Measurements from ENCODE around the gene INTS1. TPM values are rescaled to one million over a fixed set of nuclear protein-coding genes. Genes with fewer than 3 reads are reported as not detected.

Gene INTS1
- total RNA-seq, 1 donor from 2014 or later, result 81.9 TPM

DNA sequence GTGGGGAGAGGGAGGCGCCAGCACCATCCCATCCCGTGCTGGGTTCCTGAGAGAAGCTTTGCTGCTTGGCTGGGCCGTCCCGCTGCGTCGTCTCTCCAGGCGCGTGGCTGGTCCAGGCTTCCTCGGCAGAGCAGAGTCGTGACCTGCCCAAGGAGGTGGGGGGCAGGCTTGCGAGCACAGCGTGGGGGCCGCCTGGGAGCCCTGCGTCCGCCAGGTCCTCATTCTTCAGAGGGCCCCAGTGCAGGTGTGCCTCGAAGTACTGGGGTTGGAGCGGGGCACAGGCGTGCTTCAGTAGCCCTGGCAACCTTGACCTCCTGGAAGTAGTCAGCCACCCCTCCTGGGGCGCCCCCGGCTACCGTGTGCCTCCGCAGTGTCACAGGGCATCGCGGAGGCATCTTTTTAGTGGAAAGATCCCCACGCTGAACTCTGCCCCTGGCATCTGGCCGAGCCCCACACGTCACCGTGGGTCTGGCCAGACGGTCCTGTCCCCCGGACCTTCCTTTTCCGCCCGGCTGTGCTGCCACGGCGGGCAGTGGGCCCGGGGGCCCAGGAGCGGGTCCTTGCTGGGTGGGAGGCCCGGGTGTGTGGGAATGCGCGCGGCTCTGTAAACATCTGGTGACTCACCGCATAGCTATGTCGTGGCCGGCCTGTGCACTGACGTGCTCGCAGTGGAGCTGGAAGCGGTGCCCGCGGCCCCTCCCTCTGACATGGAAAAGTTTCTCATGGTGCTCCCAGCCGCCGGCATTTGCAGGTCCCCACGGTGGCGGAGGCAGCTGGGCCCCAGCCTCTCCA lies 32.8 kb upstream of the INTS1 start:
- H2AFZ ChIP-seq (ENCODE audit: low read depth, low read length), result no peak overlapping the region
- Mint-ChIP-seq H3K27ac (ENCODE audit: unreplicated experiment) (peak overlapping the region; percentile 88), H3K9me3 (ENCODE audit: unreplicated experiment) (no peaks in the 10 kb centered on the region), H3K36me3 (ENCODE audit: low read depth, unreplicated experiment) (peaks cover 4% of the 10 kb centered on the region), H3K27me3 (ENCODE audit: low read depth, unreplicated experiment) (no peaks in the 10 kb centered on the region), H3K4me1 (ENCODE audit: low read depth, unreplicated experiment) (peaks cover 33% of the 10 kb centered on the region), H3K4me3 (ENCODE audit: unreplicated experiment) (peak overlapping the region; percentile 40)
- no peaks in the 10 kb centered on the region for H3K36me3 ChIP-seq (ENCODE audit: insufficient read depth, low read length)
- DNase-seq (ENCODE audit: low read depth) (peak; percentile 97), FAIRE-seq (no peak)
- H3K27ac ChIP-seq (ENCODE audit: low read depth, low read length), result peak overlapping the region; percentile 100
- H3K79me2 ChIP-seq (ENCODE audit: insufficient read depth, low read length), result peaks cover 79% of the 10 kb centered on the region
- H3K9ac ChIP-seq (ENCODE audit: low read length), result peak overlapping the region; percentile 100
- peaks cover 62% of the 10 kb centered on the region for H3K4me1 ChIP-seq (ENCODE audit: insufficient read depth, low read length)
- no peaks in the 10 kb centered on the region for H3K27me3 ChIP-seq (ENCODE audit: insufficient read depth, low read length)
- peak overlapping the region; percentile 60 for H3K4me3 ChIP-seq (ENCODE audit: insufficient read depth, low read depth, low read length)
- H3K4me2 ChIP-seq (ENCODE audit: low read length), result peak overlapping the region; percentile 97
- peaks cover 20% of the 10 kb centered on the region for H4K20me1 ChIP-seq (ENCODE audit: insufficient read depth, low read length)
- TF ChIP-seq, protein P1, sequence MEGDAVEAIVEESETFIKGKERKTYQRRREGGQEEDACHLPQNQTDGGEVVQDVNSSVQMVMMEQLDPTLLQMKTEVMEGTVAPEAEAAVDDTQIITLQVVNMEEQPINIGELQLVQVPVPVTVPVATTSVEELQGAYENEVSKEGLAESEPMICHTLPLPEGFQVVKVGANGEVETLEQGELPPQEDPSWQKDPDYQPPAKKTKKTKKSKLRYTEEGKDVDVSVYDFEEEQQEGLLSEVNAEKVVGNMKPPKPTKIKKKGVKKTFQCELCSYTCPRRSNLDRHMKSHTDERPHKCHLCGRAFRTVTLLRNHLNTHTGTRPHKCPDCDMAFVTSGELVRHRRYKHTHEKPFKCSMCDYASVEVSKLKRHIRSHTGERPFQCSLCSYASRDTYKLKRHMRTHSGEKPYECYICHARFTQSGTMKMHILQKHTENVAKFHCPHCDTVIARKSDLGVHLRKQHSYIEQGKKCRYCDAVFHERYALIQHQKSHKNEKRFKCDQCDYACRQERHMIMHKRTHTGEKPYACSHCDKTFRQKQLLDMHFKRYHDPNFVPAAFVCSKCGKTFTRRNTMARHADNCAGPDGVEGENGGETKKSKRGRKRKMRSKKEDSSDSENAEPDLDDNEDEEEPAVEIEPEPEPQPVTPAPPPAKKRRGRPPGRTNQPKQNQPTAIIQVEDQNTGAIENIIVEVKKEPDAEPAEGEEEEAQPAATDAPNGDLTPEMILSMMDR (IDR thresholded peaks at IDR 0.05; ENCODE audit: insufficient read depth, low read depth, low read length), result no peak
- no peak for TF ChIP-seq EZH2 (IDR thresholded peaks at IDR 0.05; ENCODE audit: insufficient read depth, low read length)
- H3K9me3 ChIP-seq (ENCODE audit: insufficient read depth, low read depth, low read length), result no peaks in the 10 kb centered on the region

DNA sequence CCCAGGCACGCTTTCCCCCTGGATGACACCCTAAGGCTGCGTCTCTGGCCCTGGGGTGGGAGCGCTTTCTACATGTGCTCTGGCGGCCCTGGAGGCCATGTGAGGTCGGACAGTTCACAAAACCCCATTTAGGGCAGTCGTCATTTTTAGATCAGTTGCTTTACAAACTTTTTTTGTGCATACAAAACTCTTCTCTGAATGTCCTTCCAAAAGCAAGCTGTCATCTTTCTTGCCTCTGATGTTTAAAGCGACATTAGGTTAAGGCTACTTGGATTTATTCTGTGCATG lies 32.2 kb upstream of the INTS1 start:
- no peak for FAIRE-seq
- H3K9me3 Mint-ChIP-seq (ENCODE audit: unreplicated experiment), result no peaks in the 10 kb centered on the region
- H4K20me1 ChIP-seq (ENCODE audit: insufficient read depth, low read length), result peaks cover 26% of the 10 kb centered on the region
- H3K27me3 ChIP-seq (ENCODE audit: insufficient read depth, low read length), result no peaks in the 10 kb centered on the region
- peaks cover 67% of the 10 kb centered on the region for H3K4me1 ChIP-seq (ENCODE audit: insufficient read depth, low read length)
- TF ChIP-seq, protein P1 (IDR thresholded peaks at IDR 0.05; ENCODE audit: insufficient read depth, low read depth, low read length), result no peak
- TF ChIP-seq EZH2 (IDR thresholded peaks at IDR 0.05; ENCODE audit: insufficient read depth, low read length), result no peak
- peak overlapping the region; percentile 97 for H3K4me2 ChIP-seq (ENCODE audit: low read length)
- no peak overlapping the region for H3K4me3 ChIP-seq (ENCODE audit: insufficient read depth, low read depth, low read length)
- H3K9me3 ChIP-seq (ENCODE audit: insufficient read depth, low read depth, low read length), result no peaks in the 10 kb centered on the region
- no peaks in the 10 kb centered on the region for H3K27me3 Mint-ChIP-seq (ENCODE audit: low read depth, unreplicated experiment)
- H3K27ac Mint-ChIP-seq (ENCODE audit: unreplicated experiment), result peak overlapping the region; percentile 88
- H3K79me2 ChIP-seq (ENCODE audit: insufficient read depth, low read length), result peaks cover 83% of the 10 kb centered on the region
- H3K36me3 ChIP-seq (ENCODE audit: insufficient read depth, low read length), result no peaks in the 10 kb centered on the region
- no peak overlapping the region for H2AFZ ChIP-seq (ENCODE audit: low read depth, low read length)
- H3K4me1 Mint-ChIP-seq (ENCODE audit: low read depth, unreplicated experiment), result peaks cover 33% of the 10 kb centered on the region
- H3K4me3 Mint-ChIP-seq (ENCODE audit: unreplicated experiment), result peak overlapping the region; percentile 40
- H3K36me3 Mint-ChIP-seq (ENCODE audit: low read depth, unreplicated experiment), result peaks cover 4% of the 10 kb centered on the region
- H3K27ac ChIP-seq (ENCODE audit: low read depth, low read length), result peak overlapping the region; percentile 100
- DNase-seq (ENCODE audit: low read depth), result no peak
- peak overlapping the region; percentile 100 for H3K9ac ChIP-seq (ENCODE audit: low read length)
